OCI-LY1 (cell line): Measurements from ENCODE around the gene MT4.

ENCODE experiments used
- EZH2 ChIP-seq: fragments of 200-600 bp; sonication (generic), shearing (Covaris generic); IDR thresholded peaks from 2 replicates; pipeline ENCODE4 v1.8.0; 2017; ENCODE audit warnings: borderline replicate concordance, mixed run types, mild to moderate bottlenecking, antibody characterized with exemption, low read length, moderate library complexity, mixed read lengths
- TF ChIP-seq, protein P1 (sequence below): fragments of 200-600 bp; sonication (generic), shearing (Covaris generic); IDR thresholded peaks from 2 replicates; pipeline ENCODE4 v1.5.1; 2017; ENCODE audit warnings: mild to moderate bottlenecking, antibody characterized with exemption, low read length, moderate library complexity, mixed read lengths

- TF ChIP-seq, protein P1, sequence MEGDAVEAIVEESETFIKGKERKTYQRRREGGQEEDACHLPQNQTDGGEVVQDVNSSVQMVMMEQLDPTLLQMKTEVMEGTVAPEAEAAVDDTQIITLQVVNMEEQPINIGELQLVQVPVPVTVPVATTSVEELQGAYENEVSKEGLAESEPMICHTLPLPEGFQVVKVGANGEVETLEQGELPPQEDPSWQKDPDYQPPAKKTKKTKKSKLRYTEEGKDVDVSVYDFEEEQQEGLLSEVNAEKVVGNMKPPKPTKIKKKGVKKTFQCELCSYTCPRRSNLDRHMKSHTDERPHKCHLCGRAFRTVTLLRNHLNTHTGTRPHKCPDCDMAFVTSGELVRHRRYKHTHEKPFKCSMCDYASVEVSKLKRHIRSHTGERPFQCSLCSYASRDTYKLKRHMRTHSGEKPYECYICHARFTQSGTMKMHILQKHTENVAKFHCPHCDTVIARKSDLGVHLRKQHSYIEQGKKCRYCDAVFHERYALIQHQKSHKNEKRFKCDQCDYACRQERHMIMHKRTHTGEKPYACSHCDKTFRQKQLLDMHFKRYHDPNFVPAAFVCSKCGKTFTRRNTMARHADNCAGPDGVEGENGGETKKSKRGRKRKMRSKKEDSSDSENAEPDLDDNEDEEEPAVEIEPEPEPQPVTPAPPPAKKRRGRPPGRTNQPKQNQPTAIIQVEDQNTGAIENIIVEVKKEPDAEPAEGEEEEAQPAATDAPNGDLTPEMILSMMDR, result no peak
- no peak for TF ChIP-seq EZH2
Measured at GRCh38 chr16:56618138-56618537, 53.3 kb downstream of the MT4 start.
